ENCODE data around the gene CBFA2T2.

DNA sequence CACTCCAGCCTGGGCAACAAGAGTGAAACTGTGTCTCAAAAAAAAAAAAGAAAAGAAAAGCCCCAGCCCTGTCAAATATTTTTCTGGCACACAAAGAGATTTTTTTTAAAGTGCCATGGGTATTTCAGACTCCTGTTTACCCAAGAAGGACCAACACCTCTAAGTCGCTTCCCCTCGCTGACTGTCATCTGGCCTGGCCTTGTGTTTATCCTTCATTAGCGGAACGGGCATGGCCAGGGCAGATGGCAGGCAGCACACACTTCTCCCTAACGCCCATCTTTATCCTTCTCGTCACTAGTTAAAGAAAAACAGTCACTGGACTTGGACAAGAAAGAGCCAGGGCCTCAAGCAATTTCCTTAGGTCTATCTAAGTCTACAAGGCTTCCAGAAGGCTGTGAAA lies 7.3 kb upstream of the CBFA2T2 start:
- TF ChIP-seq GATA2 (IDR thresholded peaks at IDR 0.05; ENCODE audit: low read depth, low read length) (no peak), GATA3 (IDR thresholded peaks at IDR 0.05; ENCODE audit: low read depth, low read length) (no peak)
